Daoy (cell line): Measurements from ENCODE around the gene CTSL. TPM values are rescaled to one million over a fixed set of nuclear protein-coding genes. Genes with fewer than 3 reads are reported as not detected.
A peak's percentile ranks its signal among the peaks of the same experiment; 100 is the strongest.

Source experiments
- DNase-seq: peaks from one replicate; pipeline ENCODE4 v3.0.0-alpha.2; 2015; ENCODE audit warnings: low read depth
- total RNA-seq: library from RNA; depleted of rRNA; stranded (reverse); fragments of >200 nt; shearing (Covaris generic); gene quantifications from 2 replicates; pipeline ENCODE4 v1.2.3, GENCODE V29; 2014

CTSL gene
- total RNA-seq, 1 experiment from 2014 or later, result 159 TPM

- DNase-seq, result no peak
Measured at GRCh38 chr9:87699835-87700234, 26.1 kb upstream of the CTSL start.

GRCh38 chr9:87701491-87701890 is 24.4 kb upstream of the CTSL start:
- no peak for DNase-seq

- DNase-seq, result no peak
Measured at GRCh38 chr9:87701931-87702421, 23.9 kb upstream of the CTSL start.

- DNase-seq, result no peak
Measured at GRCh38 chr9:87702921-87703320, 23.0 kb upstream of the CTSL start.

- no peak for DNase-seq
Measured at GRCh38 chr9:87703636-87704276, 22.2 kb upstream of the CTSL start.

- DNase-seq, result no peak
Measured at GRCh38 chr9:87704342-87704741, 21.6 kb upstream of the CTSL start.

GRCh38 chr9:87706066-87706739 is 19.7 kb upstream of the CTSL start:
- no peak for DNase-seq

- no peak for DNase-seq
Measured at GRCh38 chr9:87707805-87708506, 18.0 kb upstream of the CTSL start.

- DNase-seq, result no peak
Measured at GRCh38 chr9:87708546-87708945, 17.4 kb upstream of the CTSL start.

- DNase-seq, result no peak
Measured at GRCh38 chr9:87708986-87709728, 16.8 kb upstream of the CTSL start.

GRCh38 chr9:87710443-87710842 is 15.5 kb upstream of the CTSL start:
- DNase-seq, result no peak

- DNase-seq, result peak; percentile 76
Measured at GRCh38 chr9:87711857-87712800, 13.8 kb upstream of the CTSL start.

- DNase-seq, result no peak
Measured at GRCh38 chr9:87712801-87713277, 13.1 kb upstream of the CTSL start.

- peak; percentile 95 for DNase-seq
Measured at GRCh38 chr9:87713278-87713987, 12.5 kb upstream of the CTSL start.

- no peak for DNase-seq
Measured at GRCh38 chr9:87713988-87714330, 12.0 kb upstream of the CTSL start.

- peak; percentile 69 for DNase-seq
Measured at GRCh38 chr9:87714819-87715218, 11.1 kb upstream of the CTSL start.

GRCh38 chr9:87716141-87716540 is 9.8 kb upstream of the CTSL start:
- DNase-seq, result no peak

- no peak for DNase-seq
Measured at GRCh38 chr9:87717456-87717855, 8.5 kb upstream of the CTSL start.

GRCh38 chr9:87718231-87718630 is 7.7 kb upstream of the CTSL start:
- no peak for DNase-seq
